HG03045 (cell line): ENCODE data around the gene OR10G7.

Experiments used
- ATAC-seq: cut with Tn5 transposase; IDR thresholded peaks from one replicate; pipeline ENCODE4 v1.9.1; 2021; ENCODE audit warnings: mild to moderate bottlenecking, moderate library complexity; ENCODE audit not compliant: unreplicated experiment

OR10G7 gene, protein sequence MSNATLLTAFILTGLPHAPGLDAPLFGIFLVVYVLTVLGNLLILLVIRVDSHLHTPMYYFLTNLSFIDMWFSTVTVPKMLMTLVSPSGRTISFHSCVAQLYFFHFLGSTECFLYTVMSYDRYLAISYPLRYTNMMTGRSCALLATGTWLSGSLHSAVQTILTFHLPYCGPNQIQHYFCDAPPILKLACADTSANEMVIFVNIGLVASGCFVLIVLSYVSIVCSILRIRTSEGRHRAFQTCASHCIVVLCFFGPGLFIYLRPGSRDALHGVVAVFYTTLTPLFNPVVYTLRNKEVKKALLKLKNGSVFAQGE

DNA sequence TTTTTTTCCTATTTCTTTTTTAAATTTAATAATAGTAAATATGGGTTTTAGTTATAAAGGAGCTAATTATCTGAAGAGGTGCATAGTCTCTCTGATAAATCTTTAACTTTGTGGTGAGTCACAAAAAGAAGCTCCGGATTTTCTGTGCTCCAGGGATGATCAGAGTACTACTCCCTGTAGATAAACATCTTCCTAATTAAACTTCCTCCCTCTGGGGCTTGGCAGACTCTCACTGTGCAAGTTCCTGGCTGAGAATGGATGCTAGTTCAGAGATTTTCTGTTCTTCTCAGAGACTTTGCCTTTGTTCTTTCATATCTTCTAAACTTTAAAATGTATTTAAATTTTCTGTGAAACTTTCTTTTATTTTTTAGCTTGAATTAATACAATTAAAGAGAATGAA is at the start of gene OR10G7:
Gene OR10G7, minus strand, starts transcription at position 72 of the 400 bp plus-strand sequence. CDS start 2,324 bp downstream, outside the sequence.
- no peak for ATAC-seq

DNA sequence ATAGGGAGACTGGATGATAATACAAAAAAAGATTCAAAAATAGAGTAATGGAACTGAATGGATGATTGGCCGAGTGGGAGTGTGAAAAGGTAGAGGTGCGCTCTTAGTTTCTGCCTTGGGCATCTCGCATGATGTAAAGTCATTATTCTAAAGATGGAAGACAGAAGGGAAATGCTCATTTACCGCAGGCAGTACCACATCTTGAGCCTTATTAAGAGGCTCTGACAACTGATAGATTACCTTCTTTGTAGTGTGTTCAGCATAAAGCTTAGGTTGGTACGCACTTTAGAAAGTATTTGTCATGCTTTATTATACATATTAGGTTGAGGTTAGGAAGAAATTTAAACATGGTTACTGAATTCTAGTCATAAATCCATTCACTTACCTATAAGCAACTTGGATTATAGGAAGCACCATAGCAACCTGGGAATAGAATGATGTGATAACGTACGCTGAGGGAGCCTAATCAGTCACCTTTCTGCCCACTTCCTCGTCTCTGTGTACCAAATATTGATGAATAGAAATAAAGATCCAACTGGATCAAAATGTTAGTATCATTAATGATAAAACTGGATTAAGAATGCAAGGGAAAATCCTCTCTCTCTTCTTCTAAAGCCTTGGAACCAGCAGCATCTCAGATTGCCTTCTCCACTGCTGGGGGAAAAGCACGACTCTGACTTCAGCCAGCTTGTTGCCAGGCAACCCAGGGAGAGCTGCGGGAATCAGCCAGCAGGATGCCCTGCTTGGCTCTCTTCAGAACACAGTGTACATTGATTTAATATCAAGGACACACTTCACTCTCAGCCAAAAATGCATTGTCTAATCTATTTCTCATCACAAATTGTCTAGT is 45.1 kb upstream of the OR10G7 start:
- ATAC-seq, result no peak

DNA sequence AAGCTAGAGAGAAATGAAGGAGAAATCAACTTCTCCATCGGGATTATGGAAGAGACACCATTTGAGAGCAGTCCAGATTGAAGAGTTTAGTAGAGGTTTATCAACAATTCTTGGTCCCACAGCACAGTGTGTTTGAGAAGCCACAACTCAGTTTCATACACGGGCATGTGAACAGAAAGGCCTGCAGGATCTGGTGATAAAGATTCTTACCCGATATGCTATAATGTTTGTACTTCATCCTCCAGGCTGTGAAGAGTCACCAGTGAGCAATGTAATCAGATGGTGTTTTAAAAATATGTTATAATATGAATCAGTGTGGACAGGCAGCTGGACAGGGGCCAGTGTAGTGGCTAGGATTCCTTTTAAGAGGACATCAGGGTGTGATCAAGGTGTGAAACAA is 44.5 kb upstream of the OR10G7 start:
- ATAC-seq, result no peak

DNA sequence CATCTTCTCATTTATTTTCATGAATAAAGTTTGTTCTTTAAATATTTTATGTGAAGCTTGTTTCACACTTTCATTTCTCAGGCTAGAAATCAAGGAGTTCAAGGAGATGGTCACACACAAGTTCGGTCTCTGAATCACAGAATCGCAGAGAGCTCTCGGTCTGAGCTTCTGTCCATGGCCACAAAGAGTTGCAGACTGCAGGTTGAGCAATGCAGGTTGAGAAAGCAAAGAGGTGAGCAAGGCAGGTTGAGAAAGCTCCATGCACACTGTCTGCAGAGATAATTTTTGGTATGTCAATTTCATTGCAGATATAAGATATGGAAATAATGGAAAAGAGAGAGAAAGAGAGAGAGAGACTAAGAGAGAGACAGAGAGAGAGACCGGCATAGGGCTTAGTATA is 41.2 kb upstream of the OR10G7 start:
- ATAC-seq, result no peak

DNA sequence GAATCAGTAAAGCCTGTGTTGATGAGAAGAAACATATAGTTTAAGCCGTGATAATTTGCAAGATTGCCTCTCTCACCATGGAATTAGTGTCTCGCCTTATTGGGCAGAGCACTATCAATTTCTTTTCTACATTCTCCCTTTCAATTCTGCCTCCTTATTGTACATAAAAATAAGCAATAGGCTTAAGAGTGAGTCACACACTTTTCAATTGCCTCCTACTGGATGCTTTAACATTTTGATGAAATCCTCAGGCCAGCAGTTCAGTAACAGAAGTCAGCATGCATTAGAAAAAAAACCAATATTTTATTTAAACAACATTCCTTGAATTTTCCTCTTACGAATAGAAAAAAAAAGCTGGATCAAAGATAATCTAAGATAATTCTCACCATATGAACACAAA is 40.4 kb upstream of the OR10G7 start:
- ATAC-seq, result no peak

DNA sequence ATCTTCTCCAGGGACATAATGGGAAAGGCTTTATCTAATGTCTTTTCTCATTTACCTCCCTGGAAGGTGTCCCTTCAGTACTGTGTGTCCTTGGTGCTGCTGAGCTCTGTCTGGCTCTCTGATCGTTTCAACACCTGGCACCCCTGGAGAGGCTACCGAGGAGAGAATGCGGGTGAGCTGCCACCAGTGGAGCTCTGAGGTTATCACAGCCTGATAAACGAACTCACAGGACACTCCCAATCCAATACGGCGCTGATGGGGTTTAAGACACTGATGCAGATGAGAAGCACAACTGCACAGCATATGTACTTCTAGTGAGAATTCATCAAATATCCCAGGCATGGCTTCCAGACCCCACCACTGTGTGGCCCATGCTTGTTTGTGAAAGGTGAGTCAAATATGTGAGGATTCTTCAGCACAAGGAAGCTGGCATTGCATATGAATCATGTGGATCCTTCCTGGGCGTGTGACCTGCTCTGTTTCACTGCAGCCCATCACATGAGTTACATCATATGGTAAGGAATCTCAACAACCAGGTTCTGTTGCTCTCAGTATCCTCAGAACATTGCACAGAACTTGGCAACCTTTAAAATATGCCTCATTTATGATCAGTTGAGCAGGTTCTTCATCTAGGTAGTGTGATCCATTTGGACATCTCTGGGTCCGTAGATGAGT is 39.3 kb upstream of the OR10G7 start:
- no peak for ATAC-seq

DNA sequence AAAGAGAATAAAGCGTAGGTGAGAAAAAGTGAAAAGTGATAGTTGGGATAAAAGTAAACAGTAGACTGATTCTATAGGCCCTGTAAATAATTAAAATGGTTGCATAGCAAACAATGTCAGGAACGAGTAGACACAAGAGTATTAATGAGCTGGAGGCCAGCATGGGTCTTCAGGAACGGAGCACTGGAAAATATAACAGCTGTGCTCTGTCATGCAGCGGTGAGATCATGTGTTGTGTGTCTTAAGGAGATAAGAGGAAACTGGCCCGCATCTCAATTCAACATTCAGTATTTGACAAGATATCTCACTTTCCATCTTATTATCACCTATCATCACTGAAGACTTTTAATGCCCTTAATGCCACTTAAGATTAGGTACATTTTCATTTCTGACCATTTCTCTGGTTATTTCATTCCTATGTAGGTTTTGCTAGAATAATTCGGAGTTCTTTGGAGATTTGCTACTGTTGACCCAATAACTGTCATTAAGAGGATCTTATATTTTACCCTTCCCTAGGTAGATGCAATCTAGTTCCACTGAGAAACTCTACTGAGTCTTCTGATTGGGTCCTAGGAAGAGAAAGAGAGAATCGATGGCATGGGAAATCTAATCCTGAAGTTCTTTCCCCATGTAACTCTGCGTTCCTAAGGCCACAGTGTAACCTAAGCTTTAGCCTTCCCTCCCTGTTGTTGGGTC is 38.7 kb upstream of the OR10G7 start:
- no peak for ATAC-seq

DNA sequence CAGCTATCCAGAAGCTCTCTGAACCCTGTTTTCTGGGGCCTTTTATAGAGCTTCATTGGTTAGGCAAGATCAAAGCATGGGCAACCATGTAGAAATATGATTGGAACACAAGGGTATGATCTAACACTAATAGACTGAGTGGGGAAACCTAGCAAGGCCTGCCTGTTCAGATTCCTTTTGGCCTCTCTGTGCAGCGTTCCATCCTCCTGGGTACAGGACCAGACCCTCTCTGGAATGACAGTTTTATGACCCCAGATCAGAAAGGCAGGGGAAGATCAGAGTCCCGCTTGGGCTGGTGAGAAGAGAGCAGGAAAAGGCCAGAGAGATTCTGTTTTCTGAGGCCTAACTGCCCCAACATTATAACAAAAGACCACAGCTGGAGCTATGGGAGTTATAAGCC is 37.5 kb upstream of the OR10G7 start:
- ATAC-seq, result no peak

DNA sequence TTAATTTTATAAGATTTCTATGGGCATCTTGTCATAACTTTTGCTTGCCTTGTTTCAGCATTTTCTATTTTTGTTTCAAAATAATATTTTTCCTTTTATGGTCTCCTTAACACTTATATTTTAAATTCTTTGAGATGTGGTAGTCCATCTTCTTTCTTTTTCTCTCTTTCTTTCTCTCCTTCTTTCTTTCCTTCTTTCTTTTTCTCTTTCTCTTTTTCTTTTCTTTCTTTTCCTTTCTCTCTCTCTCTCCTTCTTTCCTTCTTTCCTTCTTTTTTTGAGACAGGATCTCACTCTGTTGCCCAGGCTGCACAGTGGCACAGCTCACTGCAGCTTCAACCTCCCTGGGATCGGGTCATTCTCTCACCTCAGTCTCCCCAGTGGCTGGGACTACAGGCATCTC is 36.1 kb upstream of the OR10G7 start:
- no peak for ATAC-seq

DNA sequence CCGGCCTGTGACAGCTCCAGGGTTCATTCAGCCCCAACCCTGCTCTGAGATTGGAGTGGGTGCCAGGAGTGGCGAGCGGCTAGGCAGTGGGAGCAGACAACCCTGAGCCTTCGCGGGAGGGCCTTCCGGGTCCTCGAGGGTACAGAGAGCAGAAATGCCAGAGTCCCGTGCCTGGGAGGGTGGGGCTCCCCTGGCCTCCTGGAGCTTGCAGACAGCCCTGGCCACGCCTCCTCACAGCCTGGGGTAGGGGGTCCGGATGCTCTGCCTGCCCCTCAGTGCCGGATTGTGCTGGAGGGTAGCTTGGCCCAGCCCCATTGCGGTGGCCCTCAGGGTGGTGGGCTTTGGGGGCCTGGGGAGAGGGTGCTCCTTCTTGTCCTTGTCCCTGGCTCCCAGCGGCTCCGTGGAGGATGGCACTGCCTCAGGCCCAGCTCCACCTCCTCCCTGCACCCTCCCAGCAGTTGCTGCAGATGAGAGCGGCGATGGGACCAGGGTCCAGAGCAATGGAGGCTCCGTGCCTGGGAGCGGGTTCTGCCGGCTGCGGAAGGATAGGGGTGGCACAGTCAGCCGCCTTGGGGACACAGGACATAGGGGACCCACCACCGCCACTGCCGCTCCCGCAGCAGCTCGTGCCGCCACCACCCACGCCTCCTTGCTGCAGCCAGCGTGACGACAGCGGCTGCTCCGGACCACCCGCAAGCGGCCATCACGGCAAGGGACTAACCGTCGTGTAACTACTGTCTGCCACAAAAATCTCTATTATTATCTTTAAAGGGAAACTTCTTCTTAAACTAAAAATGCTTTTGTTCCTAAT is 34.9 kb upstream of the OR10G7 start:
- ATAC-seq, result peak; percentile 73

DNA sequence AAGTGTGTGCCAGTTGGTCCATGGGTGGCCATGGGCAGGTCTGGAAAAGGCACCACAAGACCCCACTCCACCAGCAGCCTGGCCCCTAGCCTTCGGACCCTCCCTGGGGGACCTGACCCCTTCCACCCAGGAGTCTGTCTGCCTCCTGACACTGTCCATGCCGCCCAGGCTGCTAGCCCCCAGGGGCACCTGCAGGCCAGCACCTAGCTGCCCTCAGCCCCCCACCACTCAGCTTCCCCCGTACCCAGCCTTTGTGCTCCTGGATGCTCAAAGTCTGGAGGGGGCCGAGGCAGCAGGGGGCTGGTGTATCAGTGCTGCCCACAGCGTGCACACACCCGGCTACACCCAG is 34.3 kb upstream of the OR10G7 start:
- no peak for ATAC-seq

DNA sequence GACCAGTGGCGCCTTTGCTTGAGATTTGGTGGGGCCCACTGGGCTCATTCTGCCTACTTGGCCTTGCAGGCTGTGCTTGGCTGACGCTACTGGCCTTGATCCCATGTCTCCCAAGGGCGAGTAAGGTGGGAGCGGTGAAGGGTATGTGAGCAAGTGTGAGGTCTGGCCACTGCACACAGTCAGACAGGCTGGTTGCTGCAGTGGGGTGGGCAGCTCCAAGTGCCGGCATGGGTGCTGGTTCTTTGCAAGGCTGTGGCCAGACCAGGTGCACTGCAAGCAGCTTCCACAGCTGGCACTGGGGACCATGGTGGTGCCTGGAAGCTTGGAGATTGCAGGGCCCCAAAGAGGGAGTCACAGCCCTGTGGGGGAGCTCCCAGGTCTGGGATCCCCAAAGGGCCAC is 33.4 kb upstream of the OR10G7 start:
- no peak for ATAC-seq

DNA sequence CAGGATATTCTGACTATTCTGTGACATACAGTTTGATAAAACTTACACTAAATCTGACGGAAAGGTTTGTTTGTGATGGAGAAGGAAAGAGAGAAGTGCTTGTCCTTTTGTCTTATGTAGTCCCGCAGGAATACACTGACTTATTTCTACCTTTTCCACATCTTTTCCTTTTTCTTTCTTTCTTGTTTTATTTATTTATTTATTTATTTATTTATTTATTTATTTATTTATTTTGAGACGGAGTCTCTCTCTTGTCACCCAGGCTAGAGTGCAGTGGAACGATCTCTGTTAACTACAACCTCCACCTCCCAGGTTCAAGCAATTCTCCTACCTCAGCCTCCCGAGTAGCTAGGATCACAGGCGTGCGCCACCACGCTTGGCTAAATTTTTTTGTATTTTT is 31.0 kb upstream of the OR10G7 start:
- ATAC-seq, result no peak

DNA sequence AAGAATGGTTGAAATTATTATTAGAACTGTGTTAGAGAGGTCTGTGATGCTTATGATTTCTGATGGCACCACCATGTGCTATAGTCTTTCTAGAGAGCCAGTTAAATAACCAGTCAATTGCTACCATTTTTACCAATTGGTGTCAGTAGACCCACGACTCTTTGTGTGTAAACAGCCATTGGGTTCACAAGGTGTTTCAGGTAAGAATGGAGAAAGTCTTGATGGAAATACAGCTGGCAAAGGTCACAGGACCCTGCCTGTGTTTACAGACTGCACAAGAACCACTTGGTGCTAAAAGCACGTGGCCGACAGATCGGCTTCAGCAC is 30.5 kb upstream of the OR10G7 start:
- ATAC-seq, result no peak

DNA sequence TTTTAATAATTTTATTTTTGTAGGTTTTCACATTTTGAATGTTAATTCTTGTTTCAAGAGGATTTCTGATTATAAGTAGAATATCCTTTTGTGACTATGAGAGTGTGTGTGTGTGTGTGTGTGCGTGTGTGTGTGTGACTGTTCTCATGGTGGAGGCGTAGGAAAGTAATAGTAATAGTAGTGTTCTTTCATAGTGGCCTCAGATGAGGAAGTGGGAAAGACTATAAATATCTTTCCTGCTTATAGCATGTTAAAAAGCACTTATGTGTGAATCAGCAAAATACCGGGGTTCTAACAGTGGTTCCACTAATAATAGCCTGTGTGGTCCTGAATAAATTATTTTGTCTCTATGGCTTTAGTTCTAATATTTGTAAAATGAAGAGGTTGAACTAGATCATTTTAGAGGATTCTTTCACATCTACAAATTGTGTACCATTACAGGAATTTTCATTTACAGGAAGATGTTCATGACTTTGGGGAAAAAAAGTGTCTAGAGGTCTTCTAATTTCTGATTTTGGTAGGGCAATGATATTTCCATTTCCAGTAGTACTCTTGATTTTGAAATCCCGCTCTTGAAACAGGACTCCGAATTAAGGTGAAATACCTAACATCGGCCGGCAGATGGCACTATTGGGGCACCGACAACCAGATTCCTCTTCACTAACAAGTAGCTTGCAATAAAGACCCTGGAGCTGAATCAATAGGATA is 29.9 kb upstream of the OR10G7 start:
- peak; percentile 74 for ATAC-seq

DNA sequence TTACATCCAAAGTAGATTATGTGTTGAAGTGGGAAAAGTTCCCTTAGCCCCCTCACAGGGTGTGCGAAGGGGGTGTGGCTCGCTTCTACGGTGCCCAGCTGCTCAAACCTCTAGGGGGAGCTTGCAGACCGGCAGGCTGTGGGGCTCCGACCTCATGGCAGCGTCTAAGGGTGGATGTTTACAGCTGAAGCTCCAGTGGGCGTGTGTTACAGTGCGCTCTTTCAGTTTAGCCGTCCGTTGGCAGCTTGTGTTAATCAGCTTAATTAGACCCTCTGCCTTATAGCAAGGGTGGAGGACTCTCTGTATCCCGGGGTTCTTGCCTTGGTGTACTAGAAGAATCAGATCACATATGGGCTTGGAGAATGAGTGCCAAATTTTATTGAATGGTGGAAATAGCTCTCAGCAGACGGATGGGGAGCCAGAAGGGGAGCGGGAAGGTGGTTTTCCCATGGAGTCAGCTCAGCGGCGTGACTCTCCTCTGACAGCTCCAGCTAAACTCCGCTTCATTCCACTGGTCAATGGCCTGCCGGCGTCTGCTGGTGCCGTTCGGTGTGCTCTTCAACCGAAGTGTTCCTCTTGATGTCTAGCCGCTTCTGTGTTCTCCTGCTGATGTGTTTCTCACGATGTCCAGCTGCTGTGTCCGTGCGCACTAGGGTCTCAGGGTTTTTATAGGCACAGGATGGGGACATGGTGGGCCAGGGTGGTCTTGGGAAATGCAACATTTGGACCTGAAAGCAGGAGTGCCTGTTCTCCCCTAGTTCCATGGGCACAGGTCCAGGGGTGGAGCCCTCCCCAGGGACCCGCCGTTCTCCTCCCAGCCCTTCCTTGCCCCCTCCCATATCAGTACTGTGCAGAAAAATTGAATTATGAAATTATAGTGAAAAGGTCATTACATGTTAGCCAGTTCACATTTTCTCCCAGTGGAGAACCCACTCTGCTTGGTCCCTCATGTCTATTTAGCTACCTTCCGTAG is 28.6 kb upstream of the OR10G7 start:
- peak; percentile 81 for ATAC-seq

DNA sequence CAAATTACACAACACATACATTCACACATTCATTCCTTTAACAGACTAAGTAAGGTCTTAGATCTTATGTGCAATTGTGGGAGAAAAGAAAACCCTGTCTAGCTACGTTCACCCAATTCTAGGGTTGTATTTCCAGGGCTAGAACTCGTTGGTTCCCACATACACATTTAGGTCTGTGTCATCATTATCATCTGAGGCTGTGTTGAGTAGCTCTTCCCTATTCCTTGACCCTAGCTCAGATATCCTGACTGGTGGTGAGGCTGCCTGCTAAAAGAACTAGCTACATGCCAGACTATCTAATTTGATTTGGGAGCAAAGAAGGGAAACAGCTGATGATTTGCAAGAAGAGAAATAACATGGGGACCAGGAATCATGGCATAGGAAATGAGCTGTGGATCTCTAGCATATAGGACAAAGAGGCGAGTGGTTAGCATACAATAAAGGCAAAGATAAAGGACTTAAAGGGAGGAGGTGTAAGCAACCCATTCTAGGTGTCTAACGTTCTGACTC is 27.5 kb upstream of the OR10G7 start:
- ATAC-seq, result no peak

DNA sequence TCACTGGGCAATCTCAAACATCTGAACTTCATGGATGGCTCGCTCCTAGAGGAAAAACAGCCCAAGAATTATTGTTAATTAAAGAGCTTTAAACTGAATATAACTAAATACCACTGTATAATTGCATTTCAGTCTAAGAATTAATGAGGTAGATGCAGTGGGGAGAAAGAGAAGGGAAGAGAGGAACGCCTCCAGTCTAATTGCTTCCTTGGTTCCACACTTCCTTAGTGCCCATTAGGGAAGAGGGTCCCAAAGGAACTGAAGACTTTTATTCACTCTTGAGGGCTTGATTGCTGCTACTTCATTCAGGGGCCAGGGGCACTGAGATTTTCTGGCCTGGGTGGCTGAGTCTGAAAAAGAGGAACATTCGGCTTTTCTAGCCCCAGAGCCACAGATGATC is 11.8 kb upstream of the OR10G7 start:
- no peak for ATAC-seq

DNA sequence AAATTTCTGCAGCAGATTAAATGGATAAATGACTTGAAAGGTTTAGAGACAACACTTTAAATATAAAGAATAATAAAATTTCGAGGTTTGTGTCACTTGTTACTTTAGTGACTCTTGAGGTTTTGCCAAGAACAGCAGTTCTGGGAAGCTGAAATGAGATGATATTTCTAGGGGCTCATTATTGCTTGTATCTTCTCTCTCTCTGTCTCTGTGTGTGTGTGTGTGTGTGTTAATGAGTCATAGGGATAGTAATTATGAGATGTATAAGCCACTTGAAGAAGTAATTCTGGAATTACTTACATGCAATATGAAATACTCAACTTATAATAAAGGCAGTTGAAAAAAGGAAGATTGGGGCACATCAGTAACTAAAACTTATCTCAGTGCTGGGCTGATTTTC is 9.6 kb upstream of the OR10G7 start:
- no peak for ATAC-seq
